SK-N-SH (cell line): ENCODE measurements around the gene ZFYVE27. TPM values are rescaled to one million over a fixed set of nuclear protein-coding genes. Genes with fewer than 3 reads are reported as not detected.

Experiments used
- CTCF ChIA-PET: fragments of 300-600, 350-600 bp; formaldehyde crosslinking; extraction: SDS; loops from one replicate; lab custom pipeline; 2021; lab: Yijun Ruan, JAX
- POLR2A ChIA-PET: fragments of 350-600 bp; sonication (Branson Sonifier 250); formaldehyde crosslinking; extraction: SDS; loops from one replicate; lab custom pipeline; 2020; ENCODE audit warnings: antibody characterized with exemption, inconsistent platforms; lab: Yijun Ruan, JAX
- DNase-seq: peaks from one replicate; pipeline ENCODE4 v3.0.0; 2012
- H2AFZ ChIP-seq: fragments of 200-600 bp; sonication (generic); 2 replicates; pipeline ENCODE4 v1.8.1; 2016; ENCODE audit warnings: antibody characterized with exemption, mild to moderate bottlenecking, low read depth
- H3F3A ChIP-seq: fragments of 200-600 bp; sonication (generic); replicated peaks from 2 replicates; pipeline ENCODE3; 2016; ENCODE audit warnings: antibody characterized with exemption, mild to moderate bottlenecking; ENCODE audit not compliant: insufficient read depth
- H3K27ac ChIP-seq, 2 experiments: fragments of 200-500 bp in 1 of 2; fragments of 200-600 bp in 1 of 2; sonication (Bioruptor generic) in 1 of 2; sonication (generic), shearing (Covaris generic) in 1 of 2; 2 replicates each; pipeline versions ENCODE4 v1.5.1 to v1.6.1; 2014 to 2016; ENCODE audit warnings: low read depth in 2 of 2, inconsistent platforms in 1 of 2, low read length in 1 of 2, mild to moderate bottlenecking in 1 of 2, mixed read lengths in 1 of 2
- H3K27me3 ChIP-seq: fragments of 200-600 bp; sonication (generic), shearing (Covaris generic); 2 replicates; pipeline ENCODE4 v1.6.1; 2016; ENCODE audit warnings: mixed run types; ENCODE audit not compliant: insufficient read depth
- H3K36me3 ChIP-seq, 2 experiments: fragments of 200-500 bp in 1 of 2; fragments of 200-600 bp in 1 of 2; sonication (Bioruptor generic) in 1 of 2; sonication (generic) in 1 of 2; replicated peaks in 1 of 2; 2 replicates each; pipeline versions ENCODE3 to v1.5.1; 2014 to 2016; ENCODE audit warnings: low read length in 1 of 2, mild to moderate bottlenecking in 1 of 2; ENCODE audit not compliant: insufficient read depth in 2 of 2, control insufficient read depth in 1 of 2
- H3K4me1 ChIP-seq, 2 experiments: fragments of 200-500 bp in 1 of 2; fragments of 200-600 bp in 1 of 2; sonication (Bioruptor generic) in 1 of 2; sonication (generic), shearing (Covaris generic) in 1 of 2; 2 replicates each; pipeline versions ENCODE4 v1.5.1 to v1.6.1; 2014 to 2016; ENCODE audit warnings: low read depth in 1 of 2, low read length in 1 of 2, mixed run types in 1 of 2; ENCODE audit not compliant: insufficient read depth in 2 of 2, control insufficient read depth in 1 of 2
- H3K4me2 ChIP-seq: fragments of 200-600 bp; sonication (generic), shearing (Covaris generic); 2 replicates; pipeline ENCODE4 v1.6.1; 2017; ENCODE audit warnings: mixed run types
- H3K4me3 ChIP-seq, 2 experiments: fragments of 200-500 bp in 1 of 2; fragments of 200-600 bp in 1 of 2; sonication (Bioruptor generic) in 1 of 2; sonication (generic), shearing (Covaris generic) in 1 of 2; 2 replicates each; pipeline versions ENCODE4 v1.5.1 to v1.8.1; 2014 to 2016; ENCODE audit warnings: low read depth in 2 of 2, inconsistent platforms in 1 of 2, low read length in 1 of 2, mild to moderate bottlenecking in 1 of 2, mixed read lengths in 1 of 2, moderate library complexity in 1 of 2
- H3K79me2 ChIP-seq: fragments of 200-600 bp; sonication (generic); 2 replicates; pipeline ENCODE4 v1.8.1; 2017; ENCODE audit warnings: mild to moderate bottlenecking; ENCODE audit not compliant: insufficient read depth
- H3K9ac ChIP-seq: fragments of 200-600 bp; sonication (generic); 2 replicates; pipeline ENCODE4 v1.6.1; 2017; ENCODE audit warnings: mixed run types
- H3K9me2 ChIP-seq: fragments of 200-600 bp; sonication (generic); 2 replicates; pipeline ENCODE4 v1.6.1; 2017; ENCODE audit warnings: mixed run types
- H3K9me3 ChIP-seq: fragments of 200-600 bp; sonication (generic); 2 replicates; pipeline ENCODE4 v1.6.1; 2017; ENCODE audit warnings: mixed run types, mild to moderate bottlenecking, moderate library complexity
- H4K20me1 ChIP-seq: fragments of 200-600 bp; sonication (generic); 2 replicates; pipeline ENCODE4 v1.6.1; 2017; ENCODE audit warnings: mild to moderate bottlenecking, mixed run types; ENCODE audit not compliant: insufficient read depth
- ELF1 ChIP-seq: IDR thresholded peaks from 2 replicates; pipeline ENCODE4 v1.4.0; 2012
- EZH2phosphoT487 ChIP-seq: fragments of 200-600 bp; sonication (generic); IDR thresholded peaks from 2 replicates; pipeline ENCODE4 v1.6.1; 2017; ENCODE audit warnings: low read depth, mixed run types, mild to moderate bottlenecking, antibody characterized with exemption, moderate library complexity, borderline replicate concordance
- FOXJ3 ChIP-seq: sonication (generic); formaldehyde crosslinking; IDR thresholded peaks from 2 replicates; pipeline ENCODE4 v1.5.1; 2020; ENCODE audit warnings: mild to moderate bottlenecking, missing genetic modification reagents
- FOXM1 ChIP-seq: IDR thresholded peaks from 2 replicates; pipeline ENCODE4 v1.4.0; 2012; ENCODE audit warnings: low read depth, mild to moderate bottlenecking
- GABPA ChIP-seq: IDR thresholded peaks from 2 replicates; pipeline ENCODE4 v1.4.0; 2012; ENCODE audit warnings: low read depth, mild to moderate bottlenecking
- GATA2 ChIP-seq: sonication (generic); formaldehyde crosslinking; IDR thresholded peaks from 2 replicates; pipeline ENCODE4 v1.5.0; 2020; ENCODE audit warnings: mild to moderate bottlenecking, missing genetic modification reagents
- MXI1 ChIP-seq: IDR thresholded peaks from 2 replicates; pipeline ENCODE4 v1.6.1; 2012; ENCODE audit warnings: mild to moderate bottlenecking, low read depth, low read length, improper control_type of control experiment
- NFIC ChIP-seq: IDR thresholded peaks from 2 replicates; pipeline ENCODE4 v1.4.0; 2012; ENCODE audit warnings: borderline replicate concordance
- NRF1 ChIP-seq: IDR thresholded peaks from 2 replicates; pipeline ENCODE4 v1.6.1; 2012; ENCODE audit warnings: low read depth, mild to moderate bottlenecking, low read length
- PBX3 ChIP-seq: IDR thresholded peaks from 2 replicates; pipeline ENCODE4; 2012
- POLR2AphosphoS5 ChIP-seq: IDR thresholded peaks from 2 replicates; pipeline ENCODE4 v1.6.1; 2012; ENCODE audit warnings: low read depth, low read length
- RAD21 ChIP-seq: IDR thresholded peaks from 2 replicates; pipeline ENCODE4 v1.6.1; 2012; ENCODE audit warnings: mild to moderate bottlenecking, low read length
- SIN3A ChIP-seq: IDR thresholded peaks from 2 replicates; pipeline ENCODE4 v1.6.1; 2012; ENCODE audit warnings: low read depth, mild to moderate bottlenecking, low read length, moderate library complexity, borderline replicate concordance
- YY1 ChIP-seq: IDR thresholded peaks from 2 replicates; pipeline ENCODE4 v1.4.0; 2012; ENCODE audit warnings: low read depth, mild to moderate bottlenecking
- ZBTB33 ChIP-seq: IDR thresholded peaks from 2 replicates; pipeline ENCODE4 v1.4.0; 2012; ENCODE audit warnings: low read depth, borderline replicate concordance
- WGBS: methylation state at CpG from one replicate; pipeline ENCODE4 v1.1.6; 2017; ENCODE audit warnings: low lambda C conversion rate; 5-methylcytosine and 5-hydroxymethylcytosine counted together
- polyA plus RNA-seq, 3 experiments: library from polyadenylated mRNA; depleted of rRNA; stranded (reverse); fragments of >200 nt; gene quantifications; 2 replicates each; pipeline ENCODE4 v1.2.3, GENCODE V29; 2012
- TF ChIP-seq, protein P1 (sequence below): IDR thresholded peaks from 2 replicates; pipeline ENCODE4 v1.4.0; 2012; ENCODE audit warnings: low read depth, borderline replicate concordance
- TF ChIP-seq, protein P2 (sequence below): IDR thresholded peaks from 2 replicates; pipeline ENCODE4 v1.4.0; 2012; ENCODE audit warnings: low read depth
- TF ChIP-seq, protein P3 (sequence below): IDR thresholded peaks from 2 replicates; pipeline ENCODE4 v1.6.1; 2012; ENCODE audit warnings: mild to moderate bottlenecking, low read depth, low read length, moderate library complexity

The ZFYVE27 gene
- polyA plus RNA-seq, 1 of the 3 experiments (the other 2 are of a cell fraction) = 30.5 TPM

GRCh38 chr10:97759946-97760345 is 23.0 kb downstream of the ZFYVE27 start:
- H3K79me2 ChIP-seq = no peaks in the 10 kb centered on the region
- H3K9me3 ChIP-seq = no peaks in the 10 kb centered on the region
- TF ChIP-seq RAD21 (no peak), PBX3 (no peak), POLR2AphosphoS5 (no peak), FOXJ3 (CRISPR knock-in tag) (no peak), SIN3A (no peak)
- TF ChIP-seq, protein P1, sequence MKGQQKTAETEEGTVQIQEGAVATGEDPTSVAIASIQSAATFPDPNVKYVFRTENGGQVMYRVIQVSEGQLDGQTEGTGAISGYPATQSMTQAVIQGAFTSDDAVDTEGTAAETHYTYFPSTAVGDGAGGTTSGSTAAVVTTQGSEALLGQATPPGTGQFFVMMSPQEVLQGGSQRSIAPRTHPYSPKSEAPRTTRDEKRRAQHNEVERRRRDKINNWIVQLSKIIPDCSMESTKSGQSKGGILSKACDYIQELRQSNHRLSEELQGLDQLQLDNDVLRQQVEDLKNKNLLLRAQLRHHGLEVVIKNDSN = no peak
- TF ChIP-seq, all 33 proteins: peak for 0
- Histone ChIP-seq H3K4me1 (peaks cover 0 to 6% of the 10 kb centered on the region in 2 experiments; a peak in 1 of 4 replicates), H3K4me3 (no peak overlapping the region), H3K4me2 (no peak overlapping the region), H3K27me3 (no peaks in the 10 kb centered on the region), H4K20me1 (no peaks in the 10 kb centered on the region), H3F3A (no peaks in the 10 kb centered on the region), H3K36me3 (peaks cover 7 to 57% of the 10 kb centered on the region in 2 experiments), H3K9me2 (no peaks in the 10 kb centered on the region), H2AFZ (no peak overlapping the region), H3K9ac (no peak overlapping the region), H3K27ac (peak overlapping the region in 1 of 2 experiments; percentile 2; a peak in 1 of 4 replicates)
- ChIA-PET CTCF (interaction anchor here (0.6 to 13.8 kb wide), 26 partner anchors 11 to 284 kb away, joined by 3 to 162 read pairs (median 5); partner anchors contain the start of gene SFRP5), POLR2A (no interaction called here)
- WGBS = 100% methylated on average over 1 of the region's 5 CpGs
- DNase-seq = no peak

DNA sequence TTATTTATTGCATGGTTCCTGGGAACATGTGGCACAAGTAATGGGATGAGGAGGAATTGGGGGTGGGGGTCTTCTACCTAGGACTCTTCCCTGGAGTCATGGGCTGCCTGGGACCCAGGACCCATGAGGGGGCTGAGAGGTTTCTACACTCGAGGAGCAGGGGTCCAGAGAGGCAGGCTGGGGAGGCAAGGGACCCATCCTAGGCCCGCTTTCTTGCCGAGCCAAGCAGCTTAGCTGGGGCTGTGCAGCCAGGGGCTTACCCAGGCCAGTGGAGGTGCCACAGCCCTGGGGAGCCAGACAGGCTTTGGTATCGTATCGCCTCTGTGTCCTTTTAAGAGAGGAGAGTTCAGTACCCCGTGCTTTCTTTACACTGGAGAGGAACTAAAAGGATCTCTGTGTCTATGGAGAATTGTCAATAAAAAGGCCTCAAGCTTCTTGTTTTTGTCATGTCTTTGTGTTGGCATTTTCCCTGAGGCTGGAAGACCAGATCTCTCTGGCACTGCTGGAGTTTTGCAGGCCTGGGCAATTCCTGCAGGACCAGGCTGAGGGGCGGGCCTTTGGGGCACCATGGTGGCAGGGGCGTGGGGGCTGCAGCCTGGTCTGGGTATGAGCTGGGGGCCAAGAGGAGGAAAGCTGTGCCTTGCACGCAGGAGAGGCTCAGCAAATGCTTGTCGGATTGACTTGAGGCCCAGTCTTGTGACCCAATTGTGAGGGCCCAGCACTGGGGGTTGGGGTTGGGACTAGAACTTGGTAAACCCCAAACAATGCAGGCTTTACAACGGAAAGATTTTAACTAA is 23.7 kb downstream of the ZFYVE27 start:
- ChIA-PET POLR2A (interaction anchor here (0.5 kb wide), 1 partner anchor 10 kb away, joined by 5 read pairs; no protein-coding TSS in a partner anchor), CTCF (interaction anchor here (0.6 to 13.8 kb wide), 23 partner anchors 11 to 281 kb away, joined by 3 to 162 read pairs (median 5); partner anchors contain the start of gene SFRP5)
- Histone ChIP-seq H3K36me3 (peaks cover 4 to 50% of the 10 kb centered on the region in 2 experiments), H3K9me3 (no peaks in the 10 kb centered on the region), H4K20me1 (no peaks in the 10 kb centered on the region), H3K9me2 (no peaks in the 10 kb centered on the region), H3K27ac (no peak overlapping the region), H3K4me1 (peaks cover 0 to 6% of the 10 kb centered on the region in 2 experiments; a peak in 1 of 4 replicates), H3F3A (no peaks in the 10 kb centered on the region), H3K79me2 (no peaks in the 10 kb centered on the region), H3K9ac (no peak overlapping the region), H3K4me3 (no peak overlapping the region), H3K27me3 (no peaks in the 10 kb centered on the region), H3K4me2 (no peak overlapping the region), H2AFZ (no peak overlapping the region)
- DNase-seq = no peak
- WGBS = 97% methylated on average over 8 of the region's 11 CpGs
- TF ChIP-seq, protein P2, sequence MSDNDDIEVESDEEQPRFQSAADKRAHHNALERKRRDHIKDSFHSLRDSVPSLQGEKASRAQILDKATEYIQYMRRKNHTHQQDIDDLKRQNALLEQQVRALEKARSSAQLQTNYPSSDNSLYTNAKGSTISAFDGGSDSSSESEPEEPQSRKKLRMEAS = no peak
- TF ChIP-seq GATA2 = no peak
- TF ChIP-seq MXI1 = no peak
- TF ChIP-seq NFIC = no peak
- TF ChIP-seq YY1 = no peak
- no peak for TF ChIP-seq NRF1
- no peak for TF ChIP-seq ZBTB33
- no peak for TF ChIP-seq FOXJ3 (CRISPR knock-in tag)
- TF ChIP-seq ELF1 = no peak
- TF ChIP-seq, protein P3, sequence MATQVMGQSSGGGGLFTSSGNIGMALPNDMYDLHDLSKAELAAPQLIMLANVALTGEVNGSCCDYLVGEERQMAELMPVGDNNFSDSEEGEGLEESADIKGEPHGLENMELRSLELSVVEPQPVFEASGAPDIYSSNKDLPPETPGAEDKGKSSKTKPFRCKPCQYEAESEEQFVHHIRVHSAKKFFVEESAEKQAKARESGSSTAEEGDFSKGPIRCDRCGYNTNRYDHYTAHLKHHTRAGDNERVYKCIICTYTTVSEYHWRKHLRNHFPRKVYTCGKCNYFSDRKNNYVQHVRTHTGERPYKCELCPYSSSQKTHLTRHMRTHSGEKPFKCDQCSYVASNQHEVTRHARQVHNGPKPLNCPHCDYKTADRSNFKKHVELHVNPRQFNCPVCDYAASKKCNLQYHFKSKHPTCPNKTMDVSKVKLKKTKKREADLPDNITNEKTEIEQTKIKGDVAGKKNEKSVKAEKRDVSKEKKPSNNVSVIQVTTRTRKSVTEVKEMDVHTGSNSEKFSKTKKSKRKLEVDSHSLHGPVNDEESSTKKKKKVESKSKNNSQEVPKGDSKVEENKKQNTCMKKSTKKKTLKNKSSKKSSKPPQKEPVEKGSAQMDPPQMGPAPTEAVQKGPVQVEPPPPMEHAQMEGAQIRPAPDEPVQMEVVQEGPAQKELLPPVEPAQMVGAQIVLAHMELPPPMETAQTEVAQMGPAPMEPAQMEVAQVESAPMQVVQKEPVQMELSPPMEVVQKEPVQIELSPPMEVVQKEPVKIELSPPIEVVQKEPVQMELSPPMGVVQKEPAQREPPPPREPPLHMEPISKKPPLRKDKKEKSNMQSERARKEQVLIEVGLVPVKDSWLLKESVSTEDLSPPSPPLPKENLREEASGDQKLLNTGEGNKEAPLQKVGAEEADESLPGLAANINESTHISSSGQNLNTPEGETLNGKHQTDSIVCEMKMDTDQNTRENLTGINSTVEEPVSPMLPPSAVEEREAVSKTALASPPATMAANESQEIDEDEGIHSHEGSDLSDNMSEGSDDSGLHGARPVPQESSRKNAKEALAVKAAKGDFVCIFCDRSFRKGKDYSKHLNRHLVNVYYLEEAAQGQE = no peak
- no peak for TF ChIP-seq EZH2phosphoT487
- TF ChIP-seq FOXM1 = no peak
- no peak for TF ChIP-seq GABPA
